HG03521 (cell line): Measurements from ENCODE around the gene LARP1.
"Not testable (repeated sequence)": the region's sequence is repeated elsewhere in the genome, so short reads cannot be mapped to it uniquely, and the experiment has no call there.

Experiments used
- ATAC-seq: cut with Tn5 transposase; IDR thresholded peaks from one replicate; pipeline ENCODE4 v1.9.1; 2021; ENCODE audit warnings: mild to moderate bottlenecking, moderate library complexity; ENCODE audit not compliant: unreplicated experiment

The LARP1 gene

DNA sequence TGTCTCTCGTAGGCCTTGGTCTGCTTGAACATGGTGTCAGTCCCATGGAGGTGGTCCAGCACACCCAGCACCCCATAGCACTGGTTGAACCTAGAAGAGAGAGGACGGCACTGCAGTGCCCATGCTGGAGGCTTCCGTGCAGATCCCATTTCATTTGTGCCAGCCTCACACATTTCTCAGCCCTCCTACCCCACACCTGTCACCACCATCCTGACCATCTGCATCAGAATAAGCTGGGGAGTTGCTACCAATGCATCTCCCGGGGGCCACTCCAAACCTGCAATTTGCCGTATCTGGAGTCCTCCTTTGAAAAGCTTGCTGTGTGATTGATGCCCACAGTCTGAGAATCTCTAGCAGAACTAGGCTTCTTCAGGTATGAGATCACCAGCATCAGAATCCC is 65.2 kb downstream of the LARP1 start:
- no peak for ATAC-seq

DNA sequence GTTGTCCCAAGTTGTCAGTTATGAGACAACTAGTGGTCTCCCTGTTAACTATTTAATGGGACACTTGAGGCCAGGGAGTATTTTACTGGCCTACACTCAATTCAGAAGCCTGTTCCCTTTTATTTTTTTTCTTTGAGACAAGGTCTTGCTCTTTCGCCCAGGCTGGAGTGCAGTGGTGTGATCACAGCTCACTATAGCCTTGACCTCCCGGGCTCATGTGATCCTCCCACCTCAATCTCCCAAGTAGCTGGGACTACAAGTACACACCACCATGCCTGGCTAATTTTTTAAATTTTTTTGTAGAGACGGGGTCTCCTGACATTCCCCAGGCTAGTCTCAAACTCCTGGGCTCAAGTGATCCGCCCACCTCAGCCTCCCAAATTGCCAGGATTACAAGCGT is 67.7 kb downstream of the LARP1 start:
- ATAC-seq: not testable (repeated sequence)

DNA sequence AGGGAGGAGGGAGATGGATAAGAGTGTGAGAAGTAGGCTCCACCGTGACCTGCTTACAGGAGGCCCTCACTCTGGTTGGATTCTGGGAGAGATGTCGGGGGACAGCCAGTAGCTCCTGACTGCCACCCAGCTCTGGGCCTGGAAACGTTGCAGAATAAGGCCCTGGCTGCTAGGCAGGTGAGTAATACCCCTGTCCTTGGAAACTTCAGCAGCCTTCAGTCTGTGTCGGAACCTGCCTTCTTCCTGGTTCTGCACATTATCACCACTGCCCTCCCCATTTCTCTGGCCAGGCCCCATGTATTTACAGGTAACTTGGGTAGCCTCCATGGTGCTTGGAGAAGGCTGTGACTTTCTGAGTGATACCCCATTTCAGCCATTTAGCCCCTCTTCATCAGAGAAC is 68.4 kb downstream of the LARP1 start:
- no peak for ATAC-seq

DNA sequence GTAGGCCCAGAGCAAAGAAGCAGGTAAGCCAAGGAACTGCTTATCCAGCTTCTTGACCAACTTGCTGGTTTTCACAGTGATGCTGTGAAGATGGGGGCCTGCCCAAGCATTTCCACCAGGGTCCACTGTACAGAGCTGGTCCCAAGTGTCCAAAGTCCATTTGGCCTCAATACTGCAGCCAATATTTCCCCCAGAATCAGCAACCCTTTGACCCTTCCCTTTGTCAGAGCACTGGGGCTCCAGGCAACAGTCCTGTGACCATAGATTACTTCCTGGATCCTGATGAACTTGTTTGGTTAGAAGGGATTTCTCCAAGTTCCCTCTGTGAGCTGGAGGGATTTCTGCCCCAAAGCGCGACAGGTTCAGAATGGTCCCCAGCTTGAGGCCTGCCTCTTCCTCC is 68.9 kb downstream of the LARP1 start:
- ATAC-seq: no peak

DNA sequence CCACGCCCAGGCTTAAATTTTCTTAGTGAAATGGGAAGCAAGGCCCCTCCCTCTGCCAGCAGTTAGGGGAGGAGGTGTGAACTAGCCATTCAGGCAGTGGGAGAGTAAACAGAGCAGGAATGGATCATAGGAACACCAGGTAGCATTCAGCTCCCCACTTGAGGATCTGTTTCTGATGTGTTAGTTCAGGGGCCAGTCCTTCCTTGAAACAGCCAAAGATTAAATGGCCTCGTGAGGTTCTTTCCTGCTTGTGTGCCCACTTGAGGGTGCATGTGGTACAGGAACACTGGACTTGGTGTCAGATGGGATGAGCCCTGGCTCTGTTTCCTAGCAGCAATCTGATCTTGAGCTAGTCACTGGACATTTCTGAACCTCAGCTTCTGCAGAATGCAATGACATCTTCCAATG is 74.0 kb downstream of the LARP1 start:
- ATAC-seq: no peak

DNA sequence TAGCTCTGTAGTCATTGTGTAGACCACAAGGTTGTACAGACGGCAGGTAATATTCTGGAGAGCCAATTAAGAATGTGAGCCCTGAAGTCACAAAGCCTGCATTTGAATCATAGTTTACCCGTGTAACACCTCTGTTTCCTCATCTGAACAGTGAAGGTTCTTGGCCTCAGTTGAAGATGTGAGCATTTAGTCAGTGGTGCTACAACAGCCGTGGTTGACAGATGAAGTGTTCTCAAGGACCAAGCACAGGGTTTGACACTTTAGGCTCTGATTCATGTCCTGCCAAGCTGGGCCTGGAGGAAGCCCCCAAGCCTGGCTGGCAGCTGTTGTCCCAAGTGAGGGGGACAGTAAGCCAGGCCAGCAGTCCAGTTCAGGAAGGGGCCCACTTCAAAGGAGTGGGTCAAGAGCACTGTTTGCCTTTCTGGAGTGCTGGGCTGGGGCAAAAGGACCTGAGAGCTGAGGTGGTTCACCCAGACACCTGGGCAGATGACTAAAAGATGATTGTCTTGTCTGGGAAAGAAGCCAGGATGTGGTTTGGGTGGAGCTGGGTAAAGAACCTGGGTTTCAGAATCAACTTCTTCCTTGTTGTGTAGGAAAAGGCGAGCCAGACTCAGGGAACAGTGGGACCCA is 74.5 kb downstream of the LARP1 start:
- no peak for ATAC-seq

DNA sequence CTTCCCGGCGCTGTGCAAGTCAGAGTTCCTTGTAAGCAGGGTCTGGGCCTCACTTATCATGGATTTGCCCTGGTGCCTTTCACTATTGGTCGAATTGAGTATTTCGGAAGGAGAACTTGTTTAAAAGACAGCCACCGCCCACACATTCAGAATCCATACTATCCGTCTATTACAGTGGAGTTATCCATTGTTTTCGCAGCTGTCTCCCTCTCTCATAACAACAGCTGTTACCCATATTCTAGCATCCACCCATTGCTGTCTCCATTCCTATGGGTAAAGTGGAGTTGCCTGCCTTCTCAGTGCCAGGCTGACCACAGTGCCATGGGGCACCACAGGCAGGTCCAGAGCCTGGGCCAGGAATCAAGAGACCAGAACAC is 75.0 kb downstream of the LARP1 start:
- ATAC-seq: no peak

DNA sequence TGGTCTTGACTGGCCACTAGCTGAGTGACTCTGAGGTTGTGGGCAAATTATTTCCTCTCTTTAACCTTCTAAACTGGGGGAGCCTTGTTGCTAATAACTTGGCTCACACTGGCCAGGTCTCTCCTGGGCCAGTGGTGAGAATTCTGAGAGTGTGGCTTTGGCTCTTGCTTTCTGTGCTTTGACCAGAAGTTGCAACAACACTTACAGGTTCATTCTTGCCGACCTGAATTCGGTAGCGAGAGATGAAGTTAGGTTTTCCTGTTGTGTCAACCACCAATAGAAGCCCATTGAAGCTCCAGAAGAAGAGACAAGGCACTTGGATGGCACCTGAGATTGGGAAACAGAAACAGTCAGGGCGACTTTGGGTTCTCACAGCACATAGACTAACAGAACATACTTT is 75.4 kb downstream of the LARP1 start:
- no peak for ATAC-seq

DNA sequence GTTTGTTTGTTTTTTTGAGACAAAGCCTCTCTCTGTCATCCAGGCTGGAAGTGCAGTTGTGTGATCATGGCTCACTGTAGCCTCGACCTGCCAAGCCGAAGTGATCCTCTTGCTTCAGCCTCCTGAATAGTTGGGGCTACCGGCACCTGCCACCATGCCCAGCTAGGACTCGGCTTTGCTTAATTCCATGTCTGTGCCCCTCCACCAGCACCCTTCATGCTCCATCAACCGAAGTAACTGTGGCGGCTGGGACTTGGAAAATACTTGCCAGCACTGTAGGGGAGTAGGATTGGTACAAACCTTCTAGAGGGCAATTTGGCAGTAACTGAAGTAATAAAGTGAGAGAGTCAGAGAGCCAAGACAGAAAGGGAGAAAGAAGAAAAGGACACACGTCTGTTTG is 76.3 kb downstream of the LARP1 start:
- no peak for ATAC-seq

DNA sequence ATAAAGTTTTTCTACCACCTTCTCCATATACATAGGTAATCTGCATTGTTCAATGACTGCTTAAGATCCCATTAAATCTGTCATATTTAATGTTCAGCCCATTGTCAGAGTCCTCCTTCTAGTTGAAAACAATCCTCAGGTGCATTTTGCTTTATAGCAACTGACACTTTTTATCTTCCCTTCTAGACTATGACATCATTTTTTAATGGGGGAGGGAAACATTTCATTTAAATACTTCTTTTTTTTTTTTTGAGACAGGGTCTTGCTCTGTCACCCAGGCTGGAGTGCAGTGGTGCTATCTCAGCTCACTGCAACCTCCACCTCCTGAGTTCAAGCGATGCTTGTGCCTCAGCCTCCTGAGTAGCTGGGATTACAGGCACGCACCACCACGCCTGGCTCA is 77.6 kb downstream of the LARP1 start:
- ATAC-seq: not testable (repeated sequence)

DNA sequence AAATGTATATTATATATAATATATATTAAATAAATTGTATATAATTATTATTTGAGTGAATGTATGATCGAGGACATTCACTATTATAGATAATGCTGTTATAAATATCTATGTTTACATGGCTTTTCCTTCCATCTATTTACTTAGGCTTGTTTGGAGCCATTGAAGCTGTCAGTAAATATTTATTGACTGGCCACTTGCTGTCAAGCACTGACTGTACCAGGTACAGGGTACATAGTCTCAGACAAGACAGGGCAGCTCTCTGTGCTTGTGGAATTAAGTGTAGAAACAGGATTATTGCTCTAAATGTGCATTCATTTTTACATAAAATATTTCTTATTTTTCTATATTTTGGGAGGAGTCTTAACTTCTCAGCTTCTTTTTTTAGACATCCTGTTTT is 78.9 kb downstream of the LARP1 start:
- ATAC-seq: no peak

DNA sequence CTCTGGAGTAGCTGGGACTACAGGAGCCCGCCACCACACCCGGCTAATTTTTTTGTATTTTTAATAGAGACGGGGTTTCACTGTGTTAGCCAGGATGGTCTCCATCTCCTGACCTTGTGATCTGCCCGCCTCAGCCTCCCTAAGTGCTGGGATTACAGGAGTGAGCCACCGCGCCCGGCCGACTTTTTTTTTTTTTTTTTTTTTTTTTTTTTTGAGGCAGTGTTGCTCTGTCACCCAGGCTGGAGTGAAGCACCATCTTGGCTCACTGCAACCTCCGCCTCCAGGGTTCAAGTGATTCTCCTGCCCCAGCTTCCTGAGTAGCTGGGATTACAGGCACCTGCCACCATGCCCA is 80.5 kb downstream of the LARP1 start:
- ATAC-seq: not testable (repeated sequence)

DNA sequence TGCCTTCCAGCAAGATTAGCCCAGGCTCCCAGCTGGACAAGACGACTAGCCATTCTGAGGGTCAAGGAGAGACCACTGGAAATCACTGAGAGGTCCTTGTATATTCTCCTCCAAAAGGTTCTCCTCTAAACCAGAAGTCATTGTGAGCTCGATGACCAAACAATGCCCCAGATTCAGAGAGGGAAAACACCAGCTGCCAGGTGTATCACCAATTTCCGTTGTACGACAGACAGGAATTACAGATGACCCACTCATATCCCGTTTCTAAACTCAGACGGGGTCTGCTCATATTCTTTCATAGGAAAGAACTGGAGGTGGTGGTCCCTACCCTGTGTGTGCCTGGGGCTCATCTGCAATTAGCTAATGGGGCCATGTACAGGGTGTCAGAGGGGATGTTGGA is 81.0 kb downstream of the LARP1 start:
- ATAC-seq: no peak

DNA sequence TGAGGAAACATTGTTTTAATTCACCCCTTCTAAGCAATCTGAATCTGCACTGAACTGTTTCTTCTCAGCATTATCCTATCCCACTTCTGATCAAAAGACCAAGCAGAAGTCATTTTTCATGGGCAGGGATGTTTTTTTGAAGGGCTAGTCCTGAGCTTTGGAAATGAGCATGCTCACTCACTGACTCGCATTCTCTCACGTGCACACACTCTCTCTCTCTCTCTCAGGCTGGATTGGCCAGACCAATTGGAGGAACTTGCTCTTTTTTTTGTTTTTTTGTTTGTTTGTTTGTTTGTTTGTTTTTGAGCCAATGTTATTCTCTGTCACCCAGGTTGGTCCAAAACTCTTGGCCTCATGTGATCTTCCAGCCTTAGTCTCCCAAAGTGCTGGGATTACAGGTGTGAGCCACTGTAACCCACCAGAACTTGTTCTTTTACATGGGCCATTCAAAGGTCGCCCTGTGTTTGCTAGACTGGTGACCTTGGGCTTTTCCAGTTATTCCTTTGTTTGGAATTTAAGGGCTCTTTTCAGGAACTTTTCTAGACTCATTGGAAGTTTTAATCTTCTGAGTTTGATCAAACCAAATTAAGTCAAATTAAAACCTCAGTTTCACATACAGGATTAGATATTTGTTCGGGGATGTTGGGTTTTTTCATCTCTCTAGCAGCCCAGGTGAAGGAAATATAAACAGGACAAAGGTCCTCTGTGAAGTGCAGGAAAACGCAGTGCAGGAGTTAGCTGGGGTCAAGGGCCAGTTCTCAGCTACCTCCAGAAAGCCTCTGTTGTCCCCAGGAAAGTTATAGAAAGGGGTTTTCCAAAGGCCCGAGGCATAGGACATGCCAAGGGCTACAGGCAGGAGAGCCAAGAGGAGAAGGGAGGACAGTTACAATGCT is 82.1 kb downstream of the LARP1 start:
- no peak for ATAC-seq

DNA sequence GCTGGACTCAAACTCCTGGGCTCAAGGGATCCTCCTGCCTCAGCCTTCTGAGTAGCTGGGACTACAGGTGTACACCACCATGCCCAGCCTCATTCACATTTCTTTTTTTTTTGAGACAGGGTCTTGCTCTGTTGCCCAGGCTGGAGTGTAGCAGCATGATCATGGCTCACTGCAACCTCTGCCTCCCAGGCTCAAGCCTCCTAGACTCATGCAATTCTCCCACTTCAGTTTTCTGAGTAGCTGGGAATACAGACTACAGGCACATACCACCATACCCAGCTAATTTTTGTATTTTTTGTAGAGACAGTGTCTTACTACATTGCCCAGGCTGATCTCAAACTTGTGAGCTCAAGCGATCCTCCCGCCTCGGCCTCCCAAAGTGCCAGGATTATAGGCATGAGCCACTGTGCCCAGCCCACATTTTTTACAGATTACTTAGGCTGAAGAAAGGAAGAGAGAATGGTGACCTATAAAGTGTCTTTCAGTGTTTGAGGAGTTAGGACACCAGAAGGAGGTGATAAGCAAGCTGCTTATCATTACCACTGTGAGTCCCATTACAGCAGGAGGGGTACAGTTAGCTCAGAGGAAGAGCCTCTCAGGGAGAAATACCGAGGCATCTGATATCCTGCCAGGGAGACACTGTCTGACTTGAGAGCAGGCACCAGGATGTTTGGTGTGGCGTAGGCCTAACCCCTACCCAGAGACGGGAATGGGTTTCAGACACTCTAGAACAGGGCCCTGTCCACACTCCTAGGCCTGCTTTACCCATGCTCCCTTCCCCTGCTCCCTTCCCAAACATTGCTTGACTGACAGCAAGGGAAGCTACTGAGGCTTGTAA is 85.5 kb downstream of the LARP1 start:
- no peak for ATAC-seq

DNA sequence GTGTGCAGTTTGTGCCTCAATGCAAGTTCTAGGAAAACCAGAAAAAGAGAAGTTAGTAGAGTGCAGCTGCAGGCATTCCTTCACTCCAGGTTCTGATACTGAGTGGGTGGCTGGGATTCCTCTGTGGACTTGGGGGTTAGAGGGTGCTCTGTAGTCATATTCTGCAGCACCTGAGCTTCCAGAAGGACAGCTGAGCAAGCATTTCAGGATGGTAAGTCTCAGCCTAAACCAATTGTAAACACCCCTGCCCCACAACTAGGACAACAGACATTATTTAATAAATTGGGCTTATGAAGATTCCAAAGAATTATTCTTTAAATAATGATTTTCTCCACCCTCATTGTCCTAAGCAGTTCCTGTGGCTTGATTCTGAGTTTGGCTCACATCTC is 86.1 kb downstream of the LARP1 start:
- ATAC-seq: no peak

DNA sequence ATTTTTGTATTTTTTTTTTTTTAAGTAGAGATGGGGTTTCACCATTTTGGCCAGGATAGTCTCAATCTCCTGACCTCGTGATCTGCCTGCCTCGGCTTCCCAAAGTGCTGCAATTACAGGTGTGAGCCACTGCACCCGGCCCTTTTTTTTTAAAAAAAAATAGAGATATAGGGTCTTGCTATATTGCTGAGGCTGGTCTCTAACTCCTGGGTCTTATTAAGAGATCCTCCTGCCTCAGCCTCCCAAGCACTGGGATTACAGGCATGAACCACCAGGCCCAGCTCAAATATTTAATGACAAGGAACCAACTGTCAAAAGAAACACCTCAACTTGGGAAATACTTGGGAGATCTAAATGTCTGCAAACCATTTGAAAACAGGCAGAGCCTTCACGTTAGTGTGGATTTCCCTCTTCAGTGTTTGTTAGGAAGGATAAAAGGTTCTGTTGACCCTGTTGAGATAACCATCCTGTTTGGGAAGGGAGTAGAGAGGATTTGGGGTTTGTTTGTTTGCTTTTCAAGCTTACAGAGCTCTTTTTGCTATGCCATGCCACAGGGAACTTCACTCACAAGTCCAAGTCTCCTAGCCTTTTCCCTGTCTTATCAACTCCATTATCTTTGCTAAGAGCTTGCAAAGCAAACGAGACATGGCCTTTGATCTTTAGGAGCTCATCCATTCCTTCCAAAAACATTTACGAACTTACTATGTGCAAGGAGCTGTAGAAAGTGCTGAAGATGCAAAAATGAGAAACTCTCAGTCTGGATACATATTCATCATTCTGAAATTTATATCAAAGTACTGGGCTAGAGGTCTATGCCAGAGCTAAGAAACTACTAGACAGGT is 87.7 kb downstream of the LARP1 start:
- no peak for ATAC-seq

DNA sequence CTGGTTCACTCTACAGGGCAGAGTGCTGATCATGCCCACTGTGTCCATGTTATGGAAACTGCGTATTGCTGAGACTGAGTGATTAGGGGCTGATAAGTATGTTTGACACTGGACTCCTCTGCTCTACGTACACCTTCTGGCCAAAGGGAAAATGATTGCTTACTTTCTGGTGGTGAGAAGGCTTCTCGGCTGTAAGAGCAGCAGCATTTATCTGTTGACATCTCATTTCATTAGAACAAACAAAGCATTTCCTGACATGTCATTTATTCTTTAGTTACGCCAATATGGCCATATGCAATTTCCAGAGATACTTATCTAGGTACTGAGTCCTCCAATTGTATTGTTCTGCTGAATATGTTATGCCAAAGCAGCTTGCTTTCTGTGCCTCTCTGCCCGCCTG is 89.6 kb downstream of the LARP1 start:
- no peak for ATAC-seq

DNA sequence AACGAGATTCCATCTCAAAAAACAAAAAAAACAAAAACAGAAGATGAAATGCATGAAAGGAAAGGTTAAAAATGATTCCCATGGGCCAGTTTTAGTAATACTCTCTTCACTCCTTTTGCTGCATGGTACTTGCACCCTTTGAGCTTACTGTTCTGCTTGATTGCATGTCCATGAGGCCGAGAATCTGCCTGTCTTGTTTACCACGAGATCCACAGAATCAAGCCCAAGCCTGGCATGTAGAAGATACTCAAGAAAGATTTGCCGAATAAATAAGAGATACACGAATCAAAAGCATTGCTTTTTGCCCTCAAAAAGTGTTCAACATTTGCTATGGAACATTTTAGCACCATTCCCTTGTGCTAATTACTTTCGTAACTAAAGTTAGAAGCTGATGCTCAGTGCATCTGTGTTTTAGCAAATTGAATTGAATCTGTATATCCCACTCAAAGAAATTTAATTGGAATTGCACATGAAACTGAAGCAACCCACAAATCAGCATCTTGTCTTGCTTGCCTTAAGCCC is 94.1 kb downstream of the LARP1 start:
- no peak for ATAC-seq

DNA sequence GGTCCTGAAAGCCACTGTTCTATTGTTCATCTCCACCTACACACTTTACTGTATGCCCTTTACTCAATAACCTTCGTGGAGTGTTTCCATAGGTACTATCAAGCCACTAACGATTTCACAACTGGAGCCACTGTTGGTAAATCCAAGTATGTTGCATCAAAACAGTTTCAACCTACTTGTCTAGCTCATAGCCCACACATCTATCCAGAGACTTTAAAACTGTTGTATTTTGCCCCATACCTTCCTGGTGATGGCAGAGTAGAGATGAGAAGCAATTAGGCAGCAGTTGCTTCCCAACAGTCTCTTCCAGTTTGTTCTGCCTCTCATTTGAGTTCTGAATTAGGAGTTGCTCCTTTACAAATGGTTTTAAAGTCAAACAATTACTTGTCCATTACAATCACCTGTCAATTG is 94.6 kb downstream of the LARP1 start:
- no peak for ATAC-seq
